HCT116 (cell line): ENCODE results near the gene KCNMB1. TPM values are rescaled to one million over a fixed set of nuclear protein-coding genes. Genes with fewer than 3 reads are reported as not detected.

ENCODE experiments used
- ATAC-seq: fragments of 200-7000 bp; cut with Tn5 transposase; 2 replicates; pipeline ENCODE4 v1.9.1; 2020; ENCODE audit warnings: mild to moderate bottlenecking, moderate library complexity
- BruUV-seq: library from RNA; stranded (reverse); fragments of 400-500 nt; replicated peaks from 2 replicates; lab custom pipeline; 2021; lab: Mats Ljungman, UMichigan
- CTCF ChIA-PET: fragments of 300-600 bp; sonication (Branson Sonifier 250); formaldehyde crosslinking; loops from one replicate; lab custom pipeline; 2021; ENCODE audit warnings: antibody characterized with exemption; lab: Charles Lee
- POLR2A ChIA-PET: fragments of 300-600, 350-600 bp; sonication (Branson Sonifier 250); formaldehyde crosslinking; loops from one replicate; lab custom pipeline; 2021; ENCODE audit warnings: antibody characterized with exemption; lab: Charles Lee
- RAD21 ChIA-PET, 2 experiments: fragments of 300-600 bp; sonication (Branson Sonifier 250); formaldehyde crosslinking; loops; one replicate each; lab custom pipeline; 2023; ENCODE audit warnings: low total read pairs in 2 of 2; ENCODE audit not compliant: uncharacterized antibody in 2 of 2, unreplicated experiment in 2 of 2, low non-redundant PET in 1 of 2; lab: Charles Lee
- DNase-seq: peaks from one replicate; pipeline ENCODE4 v3.0.0-alpha.2; 2010; ENCODE audit warnings: low read depth, low spot score
- H2AFZ ChIP-seq: fragments of 200-600 bp; shearing (Covaris generic), sonication (generic); 2 replicates; pipeline ENCODE4 v1.6.1; 2017; ENCODE audit warnings: low read depth, mixed run types, mixed read lengths, antibody characterized with exemption, low read length; ENCODE audit not compliant: poor library complexity, severe bottlenecking
- H3K27ac ChIP-seq: 2 replicates; pipeline ENCODE4 v1.5.1; 2012; ENCODE audit warnings: low read depth, low read length
- H3K27me3 ChIP-seq: fragments of 200-600 bp; sonication (generic); 2 replicates; pipeline ENCODE4 v1.6.1; 2016; ENCODE audit warnings: mixed run types, low read length, mixed read lengths; ENCODE audit not compliant: insufficient read depth
- H3K36me3 ChIP-seq, 2 experiments: fragments of 200-500 bp in 1 of 2; fragments of 200-600 bp in 1 of 2; sonication (Bioruptor generic) in 1 of 2; sonication (generic) in 1 of 2; 2 replicates each; pipeline versions ENCODE4 v1.5.1 to v1.6.1; 2014 to 2016; ENCODE audit warnings: low read length in 2 of 2, inconsistent platforms in 1 of 2, mixed read lengths in 1 of 2, mixed run types in 1 of 2; ENCODE audit not compliant: insufficient read depth in 2 of 2, control insufficient read depth in 1 of 2
- H3K4me1 ChIP-seq, 2 experiments: fragments of 200-600 bp in 1 of 2; sonication (generic) in 1 of 2; 2 replicates each; pipeline versions ENCODE4 v1.5.1 to v1.6.1; 2012 to 2017; ENCODE audit warnings: low read length in 2 of 2, inconsistent platforms in 1 of 2, mild to moderate bottlenecking in 1 of 2, mixed read lengths in 1 of 2, mixed run types in 1 of 2, moderate library complexity in 1 of 2; ENCODE audit not compliant: insufficient read depth in 2 of 2, control insufficient read depth in 1 of 2
- H3K4me2 ChIP-seq: fragments of 200-600 bp; sonication (generic); 2 replicates; pipeline ENCODE4 v1.6.1; 2017; ENCODE audit warnings: mixed run types, low read length, mixed read lengths
- H3K4me3 ChIP-seq, 2 experiments: fragments of 200-600 bp in 1 of 2; sonication (generic) in 1 of 2; replicated peaks in 1 of 2; 2 replicates each; pipeline ENCODE4 v1.5.1; 2011 to 2016; ENCODE audit warnings: low read length in 2 of 2, control low read depth in 1 of 2, low read depth in 1 of 2, mild to moderate bottlenecking in 1 of 2, mixed read lengths in 1 of 2, mixed run types in 1 of 2
- H3K79me2 ChIP-seq: fragments of 200-600 bp; sonication (generic); 2 replicates; pipeline ENCODE4 v1.6.1; 2017; ENCODE audit warnings: mild to moderate bottlenecking, mixed run types, low read length, moderate library complexity, mixed read lengths; ENCODE audit not compliant: insufficient read depth
- H3K9ac ChIP-seq: fragments of 200-600 bp; sonication (generic); 2 replicates; pipeline ENCODE4 v1.6.1; 2016; ENCODE audit warnings: low read length, mixed read lengths
- H3K9me2 ChIP-seq: fragments of 200-600 bp; sonication (generic), shearing (Covaris generic); 2 replicates; pipeline ENCODE4 v1.6.1; 2017; ENCODE audit warnings: mixed run types, mild to moderate bottlenecking, moderate library complexity; ENCODE audit not compliant: insufficient read depth
- H3K9me3 ChIP-seq, 2 experiments: fragments of 200-500 bp in 1 of 2; fragments of 200-600 bp in 1 of 2; sonication (Bioruptor generic) in 1 of 2; sonication (generic) in 1 of 2; 2 replicates each; pipeline ENCODE4 v1.6.1; 2014 to 2017; ENCODE audit warnings: low read length in 2 of 2, mixed read lengths in 2 of 2, inconsistent platforms in 1 of 2, low read depth in 1 of 2, mild to moderate bottlenecking in 1 of 2, mixed run types in 1 of 2, moderate library complexity in 1 of 2; ENCODE audit not compliant: control insufficient read depth in 1 of 2, insufficient read depth in 1 of 2
- H4K20me1 ChIP-seq: fragments of 200-600 bp; sonication (generic), shearing (Covaris generic); 2 replicates; pipeline ENCODE4 v1.6.1; 2017; ENCODE audit warnings: mixed run types, mild to moderate bottlenecking, moderate library complexity; ENCODE audit not compliant: insufficient read depth
- CBX3 ChIP-seq: IDR thresholded peaks from 2 replicates; pipeline ENCODE4 v1.6.1; 2012; ENCODE audit warnings: low read depth
- CEBPB ChIP-seq: IDR thresholded peaks from 2 replicates; pipeline ENCODE4 v1.6.1; 2012; ENCODE audit warnings: low read depth
- EGR1 ChIP-seq: IDR thresholded peaks from 2 replicates; pipeline ENCODE4 v1.6.1; 2012; ENCODE audit warnings: low read depth
- ELF1 ChIP-seq: IDR thresholded peaks from 2 replicates; pipeline ENCODE4 v1.6.1; 2012; ENCODE audit warnings: low read depth, borderline replicate concordance
- EZH2phosphoT487 ChIP-seq: fragments of 200-600 bp; IDR thresholded peaks from 2 replicates; pipeline ENCODE4 v1.6.1; 2018; ENCODE audit warnings: antibody characterized with exemption, borderline replicate concordance
- RAD21 ChIP-seq: IDR thresholded peaks from 2 replicates; pipeline ENCODE4 v1.6.1; 2012; ENCODE audit warnings: low read depth, mild to moderate bottlenecking
- ZFX ChIP-seq: fragments of 450-650 bp; IDR thresholded peaks from 2 replicates; pipeline ENCODE4 v1.6.1; 2017
- ZNF274 ChIP-seq: fragments of 200-500 bp; sonication (Bioruptor generic); IDR thresholded peaks from 2 replicates; pipeline ENCODE4 v1.6.1; 2014; ENCODE audit warnings: mild to moderate bottlenecking, low read depth, low read length, inconsistent platforms
- intact Hi-C: fragments of 100-400 bp; cut with micrococcal nuclease; formaldehyde crosslinking; loops from 2 replicates; pipeline ENCODE4 v1.10.0; 2022
- total RNA-seq: library from RNA; stranded (reverse); gene quantifications from one replicate; pipeline ENCODE4 v1.2.1, GENCODE V29; 2021; ENCODE audit not compliant: unreplicated experiment
- TF ChIP-seq, protein P1 (sequence below): IDR thresholded peaks from 2 replicates; pipeline ENCODE4 v1.6.1; 2012
- TF ChIP-seq, protein P2 (sequence below): IDR thresholded peaks from 2 replicates; pipeline ENCODE4 v1.6.1; 2012
- TF ChIP-seq, protein P3 (sequence below): IDR thresholded peaks from 2 replicates; pipeline ENCODE4 v1.6.1; 2011; ENCODE audit warnings: mild to moderate bottlenecking, low read length, moderate library complexity; ENCODE audit not compliant: insufficient replicate concordance; ENCODE audit errors: extremely low read depth

The KCNMB1 gene
- total RNA-seq, 1 experiment from 2014 or later, result not detected

DNA sequence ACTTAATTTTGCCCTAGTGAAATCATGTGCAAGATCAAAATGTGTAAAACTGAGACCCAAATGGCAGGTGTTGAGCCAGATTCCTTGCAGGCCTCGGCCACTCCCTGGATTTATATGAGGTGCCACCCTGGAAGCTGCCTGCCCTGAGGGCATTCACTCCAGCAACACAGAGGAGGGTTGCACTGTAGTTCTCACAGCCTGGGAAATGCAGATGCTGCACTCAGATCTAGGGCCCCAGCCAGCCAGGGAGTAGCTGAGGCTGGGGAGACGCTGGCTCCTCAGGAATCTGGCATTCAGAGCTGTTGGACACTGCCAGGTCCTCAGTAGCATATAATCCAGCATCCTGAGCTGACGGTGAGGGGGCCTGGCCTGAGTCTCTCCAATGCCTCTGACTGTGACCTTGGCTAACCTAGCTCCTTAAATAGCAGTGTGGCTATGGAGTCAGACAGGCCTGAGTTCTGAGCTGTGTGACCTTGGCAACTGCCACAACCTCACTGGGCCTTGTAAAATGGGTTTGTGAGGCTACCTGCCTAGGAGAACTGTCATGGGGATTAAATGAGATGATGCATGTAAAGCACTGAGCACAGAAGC, 8.7 kb downstream of the KCNMB1 start:
- peaks cover 35% of the 10 kb centered on the region for H3K27me3 ChIP-seq
- no peak overlapping the region for H3K9ac ChIP-seq
- BruUV-seq, result no TSS peak
- H3K9me2 ChIP-seq, result no peaks in the 10 kb centered on the region
- no peaks in the 10 kb centered on the region for H3K79me2 ChIP-seq
- no peak overlapping the region for H3K4me3 ChIP-seq
- H3K9me3 ChIP-seq, result no peaks in the 10 kb centered on the region
- intact Hi-C loops, result no loop called here
- H3K36me3 ChIP-seq, result no peaks in the 10 kb centered on the region
- no peak for DNase-seq
- ATAC-seq, result no peak
- RAD21 ChIA-PET, result no interaction called here
- H3K4me1 ChIP-seq, result no peaks in the 10 kb centered on the region
- no peak overlapping the region for H3K27ac ChIP-seq
- CTCF ChIA-PET, result no interaction called here
- POLR2A ChIA-PET, result no interaction called here
- no peak for TF ChIP-seq CBX3
- TF ChIP-seq ZNF274, result no peak
- no peak for TF ChIP-seq CEBPB
- TF ChIP-seq, protein P1, sequence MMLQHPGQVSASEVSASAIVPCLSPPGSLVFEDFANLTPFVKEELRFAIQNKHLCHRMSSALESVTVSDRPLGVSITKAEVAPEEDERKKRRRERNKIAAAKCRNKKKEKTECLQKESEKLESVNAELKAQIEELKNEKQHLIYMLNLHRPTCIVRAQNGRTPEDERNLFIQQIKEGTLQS, result no peak
- TF ChIP-seq, protein P2, sequence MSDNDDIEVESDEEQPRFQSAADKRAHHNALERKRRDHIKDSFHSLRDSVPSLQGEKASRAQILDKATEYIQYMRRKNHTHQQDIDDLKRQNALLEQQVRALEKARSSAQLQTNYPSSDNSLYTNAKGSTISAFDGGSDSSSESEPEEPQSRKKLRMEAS, result no peak
- TF ChIP-seq, protein P3, sequence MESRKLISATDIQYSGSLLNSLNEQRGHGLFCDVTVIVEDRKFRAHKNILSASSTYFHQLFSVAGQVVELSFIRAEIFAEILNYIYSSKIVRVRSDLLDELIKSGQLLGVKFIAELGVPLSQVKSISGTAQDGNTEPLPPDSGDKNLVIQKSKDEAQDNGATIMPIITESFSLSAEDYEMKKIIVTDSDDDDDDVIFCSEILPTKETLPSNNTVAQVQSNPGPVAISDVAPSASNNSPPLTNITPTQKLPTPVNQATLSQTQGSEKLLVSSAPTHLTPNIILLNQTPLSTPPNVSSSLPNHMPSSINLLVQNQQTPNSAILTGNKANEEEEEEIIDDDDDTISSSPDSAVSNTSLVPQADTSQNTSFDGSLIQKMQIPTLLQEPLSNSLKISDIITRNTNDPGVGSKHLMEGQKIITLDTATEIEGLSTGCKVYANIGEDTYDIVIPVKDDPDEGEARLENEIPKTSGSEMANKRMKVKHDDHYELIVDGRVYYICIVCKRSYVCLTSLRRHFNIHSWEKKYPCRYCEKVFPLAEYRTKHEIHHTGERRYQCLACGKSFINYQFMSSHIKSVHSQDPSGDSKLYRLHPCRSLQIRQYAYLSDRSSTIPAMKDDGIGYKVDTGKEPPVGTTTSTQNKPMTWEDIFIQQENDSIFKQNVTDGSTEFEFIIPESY, result no peak
- no peak for TF ChIP-seq EGR1
- TF ChIP-seq RAD21, result no peak
- TF ChIP-seq ZFX, result no peak
- TF ChIP-seq EZH2phosphoT487, result no peak
- TF ChIP-seq ELF1, result no peak
- H3K4me2 ChIP-seq, result no peak overlapping the region
- H4K20me1 ChIP-seq, result no peaks in the 10 kb centered on the region
- H2AFZ ChIP-seq, result no peak overlapping the region
